ENCODE data around the gene ZFAND5. TPM values are rescaled to one million over a fixed set of nuclear protein-coding genes. Genes with fewer than 3 reads are reported as not detected.

Gene ZFAND5
- total and polyA plus RNA-seq, 2 of the 13 experiments (the other 11 are each of a cell fraction or from before 2014, with no cell fraction given), result 53.4 to 60.2 TPM

DNA sequence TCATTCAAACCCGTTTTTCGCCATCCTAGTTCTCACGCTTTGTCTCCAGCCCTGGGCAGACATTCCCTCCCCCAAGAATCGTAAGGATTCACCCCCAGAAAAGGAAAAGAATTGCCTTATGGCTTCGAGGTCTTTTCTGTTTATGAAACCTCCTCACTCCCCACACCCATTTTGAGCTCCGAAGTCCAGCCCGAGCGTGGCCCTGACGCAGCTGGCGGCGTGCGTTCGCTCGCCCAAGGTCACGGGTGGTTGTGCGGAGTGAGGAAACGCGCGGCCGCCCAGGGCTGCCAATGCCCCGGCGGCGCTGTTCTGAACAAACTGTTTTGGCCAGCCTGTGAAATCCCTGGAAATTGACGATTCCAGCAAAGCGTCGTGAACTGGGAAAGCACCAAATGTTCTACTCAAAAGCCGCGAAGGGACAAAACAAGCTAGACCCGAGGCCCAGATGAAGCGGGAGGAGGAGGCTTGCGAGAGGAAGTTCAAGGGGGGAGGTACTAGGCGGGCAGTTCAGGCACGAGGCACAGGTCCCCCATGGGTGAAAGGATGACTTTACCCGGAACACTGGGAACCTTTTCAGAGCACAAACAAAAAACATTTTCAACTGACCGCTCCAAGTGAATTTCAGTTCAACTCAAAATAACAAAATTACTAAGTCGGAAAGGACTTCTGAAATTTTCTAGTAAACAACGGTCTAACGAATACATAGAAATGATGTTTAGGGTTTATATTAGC is 683 bp upstream of the ZFAND5 start (continued):
- no peak for TF ChIP-seq ZBTB7B (CRISPR knock-in tag; IDR thresholded peaks at IDR 0.05)
- no peak for TF ChIP-seq ZNF720 (CRISPR knock-in tag; IDR thresholded peaks at IDR 0.05)
- TF ChIP-seq ARID2 (CRISPR knock-in tag; IDR thresholded peaks at IDR 0.05; ENCODE audit: borderline replicate concordance), result no peak
- TF ChIP-seq SIN3B (IDR thresholded peaks at IDR 0.05; ENCODE audit: low read length), result no peak
- TF ChIP-seq ZNF337 (CRISPR knock-in tag; IDR thresholded peaks at IDR 0.05; ENCODE audit: borderline replicate concordance, low read depth), result no peak
- 0 out of 2 replicates have a peak, but pooled peaks have one; percentile 28 for TF ChIP-seq DPF2 (CRISPR knock-in tag; IDR thresholded peaks at IDR 0.05; ENCODE audit: borderline replicate concordance, low read depth)
- no peak; the same call in 1 of the 2 replicates for TF ChIP-seq KAT8 (CRISPR knock-in tag; IDR thresholded peaks at IDR 0.05)
- TF ChIP-seq SNRNP70 (IDR thresholded peaks at IDR 0.05; ENCODE audit: low read depth, low read length), result no peak
- no peak for TF ChIP-seq POLR2AphosphoS2 (IDR thresholded peaks at IDR 0.05; ENCODE audit: low read depth, low read length)
- TF ChIP-seq TMF1 (CRISPR knock-in tag; IDR thresholded peaks at IDR 0.05; ENCODE audit: low read depth), result 0 out of 2 replicates have a peak, but pooled peaks have one; percentile 17
- 0 out of 2 replicates have a peak, but pooled peaks have one; percentile 90 for TF ChIP-seq ZNF136 (CRISPR knock-in tag; IDR thresholded peaks at IDR 0.05; ENCODE audit: low read depth)
- TF ChIP-seq SRF (IDR thresholded peaks at IDR 0.05; ENCODE audit: low read depth, low read length), result no peak
- peak; percentile 38; the same call in 1 of the 2 replicates for TF ChIP-seq PHF8 (CRISPR knock-in tag; IDR thresholded peaks at IDR 0.05)
- peak; percentile 36; the same call in 1 of the 2 replicates for TF ChIP-seq ZNF33B (CRISPR knock-in tag; IDR thresholded peaks at IDR 0.05)
- no peak for TF ChIP-seq EED (CRISPR knock-in tag; IDR thresholded peaks at IDR 0.05)
- no peak for TF ChIP-seq PCBP1 (IDR thresholded peaks at IDR 0.05; ENCODE audit: borderline replicate concordance, low read depth, low read length)
- TF ChIP-seq, protein P1, sequence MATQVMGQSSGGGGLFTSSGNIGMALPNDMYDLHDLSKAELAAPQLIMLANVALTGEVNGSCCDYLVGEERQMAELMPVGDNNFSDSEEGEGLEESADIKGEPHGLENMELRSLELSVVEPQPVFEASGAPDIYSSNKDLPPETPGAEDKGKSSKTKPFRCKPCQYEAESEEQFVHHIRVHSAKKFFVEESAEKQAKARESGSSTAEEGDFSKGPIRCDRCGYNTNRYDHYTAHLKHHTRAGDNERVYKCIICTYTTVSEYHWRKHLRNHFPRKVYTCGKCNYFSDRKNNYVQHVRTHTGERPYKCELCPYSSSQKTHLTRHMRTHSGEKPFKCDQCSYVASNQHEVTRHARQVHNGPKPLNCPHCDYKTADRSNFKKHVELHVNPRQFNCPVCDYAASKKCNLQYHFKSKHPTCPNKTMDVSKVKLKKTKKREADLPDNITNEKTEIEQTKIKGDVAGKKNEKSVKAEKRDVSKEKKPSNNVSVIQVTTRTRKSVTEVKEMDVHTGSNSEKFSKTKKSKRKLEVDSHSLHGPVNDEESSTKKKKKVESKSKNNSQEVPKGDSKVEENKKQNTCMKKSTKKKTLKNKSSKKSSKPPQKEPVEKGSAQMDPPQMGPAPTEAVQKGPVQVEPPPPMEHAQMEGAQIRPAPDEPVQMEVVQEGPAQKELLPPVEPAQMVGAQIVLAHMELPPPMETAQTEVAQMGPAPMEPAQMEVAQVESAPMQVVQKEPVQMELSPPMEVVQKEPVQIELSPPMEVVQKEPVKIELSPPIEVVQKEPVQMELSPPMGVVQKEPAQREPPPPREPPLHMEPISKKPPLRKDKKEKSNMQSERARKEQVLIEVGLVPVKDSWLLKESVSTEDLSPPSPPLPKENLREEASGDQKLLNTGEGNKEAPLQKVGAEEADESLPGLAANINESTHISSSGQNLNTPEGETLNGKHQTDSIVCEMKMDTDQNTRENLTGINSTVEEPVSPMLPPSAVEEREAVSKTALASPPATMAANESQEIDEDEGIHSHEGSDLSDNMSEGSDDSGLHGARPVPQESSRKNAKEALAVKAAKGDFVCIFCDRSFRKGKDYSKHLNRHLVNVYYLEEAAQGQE (IDR thresholded peaks at IDR 0.05; ENCODE audit: borderline replicate concordance in 1 of 2, low read depth in 1 of 2, low read length in 2 of 2), result no peak
- no peak for TF ChIP-seq NR2F6 (IDR thresholded peaks at IDR 0.05)
- no peak for TF ChIP-seq NR2F6 (CRISPR knock-in tag; IDR thresholded peaks at IDR 0.05)
- TF ChIP-seq, protein P2, sequence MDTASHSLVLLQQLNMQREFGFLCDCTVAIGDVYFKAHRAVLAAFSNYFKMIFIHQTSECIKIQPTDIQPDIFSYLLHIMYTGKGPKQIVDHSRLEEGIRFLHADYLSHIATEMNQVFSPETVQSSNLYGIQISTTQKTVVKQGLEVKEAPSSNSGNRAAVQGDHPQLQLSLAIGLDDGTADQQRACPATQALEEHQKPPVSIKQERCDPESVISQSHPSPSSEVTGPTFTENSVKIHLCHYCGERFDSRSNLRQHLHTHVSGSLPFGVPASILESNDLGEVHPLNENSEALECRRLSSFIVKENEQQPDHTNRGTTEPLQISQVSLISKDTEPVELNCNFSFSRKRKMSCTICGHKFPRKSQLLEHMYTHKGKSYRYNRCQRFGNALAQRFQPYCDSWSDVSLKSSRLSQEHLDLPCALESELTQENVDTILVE (CRISPR knock-in tag; IDR thresholded peaks at IDR 0.05), result no peak
- TF ChIP-seq SMC3 (IDR thresholded peaks at IDR 0.05; ENCODE audit: low read length), result no peak
- no peak; the same call in 1 of the 2 replicates for TF ChIP-seq NFE2L1 (CRISPR knock-in tag; IDR thresholded peaks at IDR 0.05; ENCODE audit: borderline replicate concordance)
- no peak; the same call in 1 of the 2 replicates for TF ChIP-seq SAP130 (CRISPR knock-in tag; IDR thresholded peaks at IDR 0.05; ENCODE audit: low read depth)
- TF ChIP-seq, protein P3, sequence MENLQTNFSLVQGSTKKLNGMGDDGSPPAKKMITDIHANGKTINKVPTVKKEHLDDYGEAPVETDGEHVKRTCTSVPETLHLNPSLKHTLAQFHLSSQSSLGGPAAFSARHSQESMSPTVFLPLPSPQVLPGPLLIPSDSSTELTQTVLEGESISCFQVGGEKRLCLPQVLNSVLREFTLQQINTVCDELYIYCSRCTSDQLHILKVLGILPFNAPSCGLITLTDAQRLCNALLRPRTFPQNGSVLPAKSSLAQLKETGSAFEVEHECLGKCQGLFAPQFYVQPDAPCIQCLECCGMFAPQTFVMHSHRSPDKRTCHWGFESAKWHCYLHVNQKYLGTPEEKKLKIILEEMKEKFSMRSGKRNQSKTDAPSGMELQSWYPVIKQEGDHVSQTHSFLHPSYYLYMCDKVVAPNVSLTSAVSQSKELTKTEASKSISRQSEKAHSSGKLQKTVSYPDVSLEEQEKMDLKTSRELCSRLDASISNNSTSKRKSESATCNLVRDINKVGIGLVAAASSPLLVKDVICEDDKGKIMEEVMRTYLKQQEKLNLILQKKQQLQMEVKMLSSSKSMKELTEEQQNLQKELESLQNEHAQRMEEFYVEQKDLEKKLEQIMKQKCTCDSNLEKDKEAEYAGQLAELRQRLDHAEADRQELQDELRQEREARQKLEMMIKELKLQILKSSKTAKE (CRISPR knock-in tag; IDR thresholded peaks at IDR 0.05; ENCODE audit: borderline replicate concordance), result no peak
- no peak for TF ChIP-seq ZNF225 (CRISPR knock-in tag; IDR thresholded peaks at IDR 0.05)
- no peak for TF ChIP-seq ZSCAN9 (CRISPR knock-in tag; IDR thresholded peaks at IDR 0.05; ENCODE audit: borderline replicate concordance)

Data from HepG2 (cell line).